HEK293 (cell line): ENCODE results near the gene MYH13.

ENCODE experiments used
- CTCF ChIA-PET: fragments of 350-600 bp; formaldehyde crosslinking; extraction: SDS; loops from one replicate; lab custom pipeline; 2021; ENCODE audit warnings: antibody characterized with exemption; lab: Yijun Ruan, JAX
- POLR2A ChIA-PET: fragments of 300-600 bp; formaldehyde crosslinking; extraction: SDS; loops from one replicate; lab custom pipeline; 2020; ENCODE audit warnings: antibody characterized with exemption, inconsistent platforms; lab: Yijun Ruan, JAX
- H3K27ac ChIP-seq: fragments of 200-500 bp; sonication (Bioruptor generic); 2 replicates; pipeline ENCODE4 v1.5.1; 2014; ENCODE audit warnings: low read depth, low read length, control low read depth, inconsistent platforms; ENCODE audit errors: extremely low read depth
- H3K36me3 ChIP-seq, 2 experiments: fragments of 200-500 bp in 1 of 2; sonication (Bioruptor generic) in 1 of 2; 1 replicate in 1 of 2; 2 replicates in 1 of 2; pipeline ENCODE4 v1.5.1; 2014 to 2017; ENCODE audit warnings: inconsistent platforms in 2 of 2, low read length in 2 of 2; ENCODE audit not compliant: control insufficient read depth in 2 of 2, insufficient read depth in 1 of 2
- H3K4me1 ChIP-seq: fragments of 200-500 bp; sonication (Bioruptor generic); 2 replicates; pipeline ENCODE4 v1.5.1; 2014; ENCODE audit warnings: mild to moderate bottlenecking, low read length, inconsistent platforms; ENCODE audit not compliant: control insufficient read depth, insufficient read depth
- H3K4me3 ChIP-seq: 2 replicates; pipeline ENCODE4 v1.5.1; 2011; ENCODE audit warnings: low read depth, mild to moderate bottlenecking, control low read depth, low read length, moderate library complexity
- H3K9me3 ChIP-seq: fragments of 200-500 bp; sonication (Bioruptor generic); 2 replicates; pipeline ENCODE4 v1.5.1; 2014; ENCODE audit warnings: low read depth, low read length, inconsistent platforms; ENCODE audit not compliant: control insufficient read depth, insufficient read depth
- IKZF3 ChIP-seq: fragments of 450-650 bp; IDR thresholded peaks from 2 replicates; pipeline ENCODE4 v1.5.0; 2018; ENCODE audit warnings: missing biosample characterization, mild to moderate bottlenecking, missing genetic modification characterization, moderate library complexity
- SP3 ChIP-seq: fragments of 450-650 bp; formaldehyde crosslinking; IDR thresholded peaks from 2 replicates; pipeline ENCODE4 v1.5.1; 2016; ENCODE audit warnings: missing biosample characterization, missing genetic modification characterization
- SP7 ChIP-seq: fragments of 450-650 bp; formaldehyde crosslinking; IDR thresholded peaks from 2 replicates; pipeline ENCODE4 v1.5.1; 2016; ENCODE audit warnings: missing biosample characterization, missing genetic modification characterization
- ZBTB26 ChIP-seq: fragments of 450-650 bp; formaldehyde crosslinking; optimal IDR thresholded peaks from 2 replicates; pipeline ENCODE3; 2016; ENCODE audit warnings: missing biosample characterization, mild to moderate bottlenecking, missing genetic modification characterization
- ZNF112 ChIP-seq: fragments of 450-650 bp; formaldehyde crosslinking; IDR thresholded peaks from 2 replicates; pipeline ENCODE4 v1.5.0; 2017; ENCODE audit warnings: missing biosample characterization, missing genetic modification characterization
- ZNF114 ChIP-seq: fragments of 450-650 bp; formaldehyde crosslinking; IDR thresholded peaks from 2 replicates; pipeline ENCODE4 v1.5.0; 2017; ENCODE audit warnings: missing biosample characterization, missing genetic modification characterization
- ZNF132 ChIP-seq: fragments of 450-650 bp; formaldehyde crosslinking; IDR thresholded peaks from 2 replicates; pipeline ENCODE4 v1.5.1; 2017; ENCODE audit warnings: missing biosample characterization, missing genetic modification characterization, borderline replicate concordance
- ZNF639 ChIP-seq: fragments of 450-650 bp; formaldehyde crosslinking; IDR thresholded peaks from 2 replicates; pipeline ENCODE4 v1.5.1; 2016; ENCODE audit warnings: missing biosample characterization, missing genetic modification characterization
- ZNF701 ChIP-seq: fragments of 450-650 bp; formaldehyde crosslinking; IDR thresholded peaks from 2 replicates; pipeline ENCODE4 v1.5.1; 2016; ENCODE audit warnings: missing biosample characterization, missing genetic modification characterization
- ZNF768 ChIP-seq: fragments of 450-650 bp; formaldehyde crosslinking; IDR thresholded peaks from 2 replicates; pipeline ENCODE4 v1.5.1; 2018; ENCODE audit warnings: missing biosample characterization, mild to moderate bottlenecking, missing genetic modification characterization
- ZSCAN16 ChIP-seq: fragments of 450-650 bp; formaldehyde crosslinking; IDR thresholded peaks from 2 replicates; pipeline ENCODE4 v1.5.1; 2016; ENCODE audit warnings: missing biosample characterization, missing genetic modification characterization
- TF ChIP-seq, protein P1 (sequence below): fragments of 450-650 bp; formaldehyde crosslinking; IDR thresholded peaks from 2 replicates; pipeline ENCODE4 v1.5.1; 2016; ENCODE audit warnings: missing biosample characterization, missing genetic modification characterization
- TF ChIP-seq, protein P2 (sequence below): fragments of 450-650 bp; formaldehyde crosslinking; IDR thresholded peaks from 2 replicates; pipeline ENCODE4 v1.5.1; 2016; ENCODE audit warnings: missing biosample characterization, missing genetic modification characterization
- TF ChIP-seq, protein P3 (sequence below): sonication (generic); formaldehyde crosslinking; IDR thresholded peaks from 2 replicates; pipeline ENCODE4 v1.8.1; 2022; ENCODE audit warnings: mild to moderate bottlenecking, moderate library complexity, missing genetic modification reagents
- TF ChIP-seq, protein P4 (sequence below): fragments of 450-650 bp; formaldehyde crosslinking; IDR thresholded peaks from 2 replicates; pipeline ENCODE4 v1.5.1; 2017; ENCODE audit warnings: missing biosample characterization, missing genetic modification characterization
- TF ChIP-seq, protein P5 (sequence below): fragments of 450-650 bp; formaldehyde crosslinking; IDR thresholded peaks from 2 replicates; pipeline ENCODE4 v1.5.1; 2016; ENCODE audit warnings: missing biosample characterization, missing genetic modification characterization

The MYH13 gene

GRCh38 chr17:10311131-10311530 lies 61.7 kb downstream of the MYH13 start (continued):
- no peak for TF ChIP-seq ZNF768 (tag by site-specific recombination)

- no peaks in the 10 kb centered on the region for H3K36me3 ChIP-seq
- CTCF ChIA-PET, result interaction anchor here (0.7 to 2.5 kb wide), 8 partner anchors 11 to 322 kb away, joined by 3 to 21 read pairs (median 4); no protein-coding TSS in a partner anchor
- no peak overlapping the region for H3K4me3 ChIP-seq
- POLR2A ChIA-PET, result no interaction called here
- H3K27ac ChIP-seq, result no peak overlapping the region
- no peaks in the 10 kb centered on the region for H3K4me1 ChIP-seq
- TF ChIP-seq, protein P1, sequence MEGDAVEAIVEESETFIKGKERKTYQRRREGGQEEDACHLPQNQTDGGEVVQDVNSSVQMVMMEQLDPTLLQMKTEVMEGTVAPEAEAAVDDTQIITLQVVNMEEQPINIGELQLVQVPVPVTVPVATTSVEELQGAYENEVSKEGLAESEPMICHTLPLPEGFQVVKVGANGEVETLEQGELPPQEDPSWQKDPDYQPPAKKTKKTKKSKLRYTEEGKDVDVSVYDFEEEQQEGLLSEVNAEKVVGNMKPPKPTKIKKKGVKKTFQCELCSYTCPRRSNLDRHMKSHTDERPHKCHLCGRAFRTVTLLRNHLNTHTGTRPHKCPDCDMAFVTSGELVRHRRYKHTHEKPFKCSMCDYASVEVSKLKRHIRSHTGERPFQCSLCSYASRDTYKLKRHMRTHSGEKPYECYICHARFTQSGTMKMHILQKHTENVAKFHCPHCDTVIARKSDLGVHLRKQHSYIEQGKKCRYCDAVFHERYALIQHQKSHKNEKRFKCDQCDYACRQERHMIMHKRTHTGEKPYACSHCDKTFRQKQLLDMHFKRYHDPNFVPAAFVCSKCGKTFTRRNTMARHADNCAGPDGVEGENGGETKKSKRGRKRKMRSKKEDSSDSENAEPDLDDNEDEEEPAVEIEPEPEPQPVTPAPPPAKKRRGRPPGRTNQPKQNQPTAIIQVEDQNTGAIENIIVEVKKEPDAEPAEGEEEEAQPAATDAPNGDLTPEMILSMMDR (tag by site-specific recombination), result no peak
- TF ChIP-seq ZSCAN16 (tag by site-specific recombination) (no peak), SP3 (tag by site-specific recombination) (no peak), ZBTB26 (no peak), ZNF701 (tag by site-specific recombination) (no peak), ZNF639 (tag by site-specific recombination) (no peak)
- TF ChIP-seq, all 188 proteins: peak for 0
- H3K9me3 ChIP-seq, result no peaks in the 10 kb centered on the region
These were observed 63.5 kb downstream of the MYH13 start for GRCh38 chr17:10309003-10309974.

- Histone ChIP-seq H3K9me3 (no peaks in the 10 kb centered on the region), H3K36me3 (no peaks in the 10 kb centered on the region), H3K4me1 (no peaks in the 10 kb centered on the region), H3K27ac (no peak overlapping the region), H3K4me3 (no peak overlapping the region)
- CTCF ChIA-PET, result interaction anchor here (0.6 kb wide), 3 partner anchors 11 to 78 kb away, joined by 4 to 5 read pairs (median 4); no protein-coding TSS in a partner anchor
- POLR2A ChIA-PET, result no interaction called here
- TF ChIP-seq ZNF132 (no peak), ZNF114 (tag by site-specific recombination) (no peak), ZNF112 (tag by site-specific recombination) (no peak), IKZF3 (tag by site-specific recombination) (no peak), SP7 (tag by site-specific recombination) (no peak)
- TF ChIP-seq, protein P2, sequence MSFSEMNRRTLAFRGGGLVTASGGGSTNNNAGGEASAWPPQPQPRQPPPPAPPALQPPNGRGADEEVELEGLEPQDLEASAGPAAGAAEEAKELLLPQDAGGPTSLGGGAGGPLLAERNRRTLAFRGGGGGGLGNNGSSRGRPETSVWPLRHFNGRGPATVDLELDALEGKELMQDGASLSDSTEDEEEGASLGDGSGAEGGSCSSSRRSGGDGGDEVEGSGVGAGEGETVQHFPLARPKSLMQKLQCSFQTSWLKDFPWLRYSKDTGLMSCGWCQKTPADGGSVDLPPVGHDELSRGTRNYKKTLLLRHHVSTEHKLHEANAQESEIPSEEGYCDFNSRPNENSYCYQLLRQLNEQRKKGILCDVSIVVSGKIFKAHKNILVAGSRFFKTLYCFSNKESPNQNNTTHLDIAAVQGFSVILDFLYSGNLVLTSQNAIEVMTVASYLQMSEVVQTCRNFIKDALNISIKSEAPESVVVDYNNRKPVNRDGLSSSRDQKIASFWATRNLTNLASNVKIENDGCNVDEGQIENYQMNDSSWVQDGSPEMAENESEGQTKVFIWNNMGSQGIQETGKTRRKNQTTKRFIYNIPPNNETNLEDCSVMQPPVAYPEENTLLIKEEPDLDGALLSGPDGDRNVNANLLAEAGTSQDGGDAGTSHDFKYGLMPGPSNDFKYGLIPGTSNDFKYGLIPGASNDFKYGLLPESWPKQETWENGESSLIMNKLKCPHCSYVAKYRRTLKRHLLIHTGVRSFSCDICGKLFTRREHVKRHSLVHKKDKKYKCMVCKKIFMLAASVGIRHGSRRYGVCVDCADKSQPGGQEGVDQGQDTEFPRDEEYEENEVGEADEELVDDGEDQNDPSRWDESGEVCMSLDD (tag by site-specific recombination), result no peak
- TF ChIP-seq, protein P3, sequence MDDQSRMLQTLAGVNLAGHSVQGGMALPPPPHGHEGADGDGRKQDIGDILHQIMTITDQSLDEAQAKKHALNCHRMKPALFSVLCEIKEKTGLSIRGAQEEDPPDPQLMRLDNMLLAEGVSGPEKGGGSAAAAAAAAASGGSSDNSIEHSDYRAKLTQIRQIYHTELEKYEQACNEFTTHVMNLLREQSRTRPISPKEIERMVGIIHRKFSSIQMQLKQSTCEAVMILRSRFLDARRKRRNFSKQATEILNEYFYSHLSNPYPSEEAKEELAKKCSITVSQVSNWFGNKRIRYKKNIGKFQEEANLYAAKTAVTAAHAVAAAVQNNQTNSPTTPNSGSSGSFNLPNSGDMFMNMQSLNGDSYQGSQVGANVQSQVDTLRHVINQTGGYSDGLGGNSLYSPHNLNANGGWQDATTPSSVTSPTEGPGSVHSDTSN (CRISPR knock-in tag), result no peak
- TF ChIP-seq, protein P4, sequence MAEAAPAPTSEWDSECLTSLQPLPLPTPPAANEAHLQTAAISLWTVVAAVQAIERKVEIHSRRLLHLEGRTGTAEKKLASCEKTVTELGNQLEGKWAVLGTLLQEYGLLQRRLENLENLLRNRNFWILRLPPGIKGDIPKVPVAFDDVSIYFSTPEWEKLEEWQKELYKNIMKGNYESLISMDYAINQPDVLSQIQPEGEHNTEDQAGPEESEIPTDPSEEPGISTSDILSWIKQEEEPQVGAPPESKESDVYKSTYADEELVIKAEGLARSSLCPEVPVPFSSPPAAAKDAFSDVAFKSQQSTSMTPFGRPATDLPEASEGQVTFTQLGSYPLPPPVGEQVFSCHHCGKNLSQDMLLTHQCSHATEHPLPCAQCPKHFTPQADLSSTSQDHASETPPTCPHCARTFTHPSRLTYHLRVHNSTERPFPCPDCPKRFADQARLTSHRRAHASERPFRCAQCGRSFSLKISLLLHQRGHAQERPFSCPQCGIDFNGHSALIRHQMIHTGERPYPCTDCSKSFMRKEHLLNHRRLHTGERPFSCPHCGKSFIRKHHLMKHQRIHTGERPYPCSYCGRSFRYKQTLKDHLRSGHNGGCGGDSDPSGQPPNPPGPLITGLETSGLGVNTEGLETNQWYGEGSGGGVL (tag by site-specific recombination), result no peak
- TF ChIP-seq, protein P5, sequence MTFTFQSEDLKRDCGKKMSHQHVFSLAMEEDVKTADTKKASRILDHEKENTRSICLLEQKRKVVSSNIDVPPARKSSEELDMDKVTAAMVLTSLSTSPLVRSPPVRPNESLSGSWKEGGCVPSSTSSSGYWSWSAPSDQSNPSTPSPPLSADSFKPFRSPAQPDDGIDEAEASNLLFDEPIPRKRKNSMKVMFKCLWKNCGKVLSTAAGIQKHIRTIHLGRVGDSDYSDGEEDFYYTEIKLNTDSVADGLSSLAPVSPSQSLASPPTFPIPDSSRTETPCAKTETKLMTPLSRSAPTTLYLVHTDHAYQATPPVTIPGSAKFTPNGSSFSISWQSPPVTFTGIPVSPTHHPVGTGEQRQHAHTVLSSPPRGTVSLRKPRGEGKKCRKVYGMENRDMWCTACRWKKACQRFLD (tag by site-specific recombination), result no peak
These were observed 66.2 kb downstream of the MYH13 start for GRCh38 chr17:10306585-10306984.
